B cell (primary cell): Measurements from ENCODE around the gene ETS1. TPM values are rescaled to one million over a fixed set of nuclear protein-coding genes. Genes with fewer than 3 reads are reported as not detected.

Experiments
- ATAC-seq: fragments of 200-7000 bp; cut with Tn5 transposase; one replicate; pipeline ENCODE4 v1.10.0; 2021; ENCODE audit warnings: low read depth, mild to moderate bottlenecking, moderate number of reproducible peaks, moderate library complexity
- CTCF ChIA-PET: fragments of 350-600 bp; sonication (Branson Sonifier 250); formaldehyde crosslinking; loops from one replicate; lab custom pipeline; 2021; ENCODE audit warnings: antibody characterized with exemption, inconsistent platforms; lab: Charles Lee
- POLR2A ChIA-PET: fragments of 350-600 bp; sonication (Branson Sonifier 250); formaldehyde crosslinking; loops from one replicate; lab custom pipeline; 2021; ENCODE audit warnings: antibody characterized with exemption; lab: Charles Lee
- DNase-seq: peaks from one replicate; pipeline ENCODE4 v3.0.0; 2013
- H2AFZ ChIP-seq: 2 replicates; pipeline ENCODE4 v1.6.1; 2012; ENCODE audit warnings: mild to moderate bottlenecking, low read depth, low read length; ENCODE audit not compliant: insufficient read depth, poor library complexity, severe bottlenecking
- H3K27ac ChIP-seq, 2 donors: 1 replicate in 1 of 2; 2 replicates in 1 of 2; pipeline ENCODE4 v1.5.1; 2012 to 2013; ENCODE audit warnings: low read length in 2 of 2, mild to moderate bottlenecking in 2 of 2, moderate library complexity in 1 of 2
- H3K27me3 ChIP-seq, 4 experiments: fragments of 200-600 bp in 1 of 4; sonication (generic) in 1 of 4; replicated peaks in 1 of 4; 1 replicate in 2 of 4; 2 replicates in 2 of 4; pipeline versions ENCODE4 v1.6.1 to v1.7.0; 2013 to 2016; ENCODE audit warnings: low read length in 3 of 4, mild to moderate bottlenecking in 2 of 4, mixed read lengths in 1 of 4, moderate library complexity in 1 of 4; ENCODE audit not compliant: insufficient read depth in 4 of 4, control insufficient read depth in 3 of 4; ENCODE audit errors: control extremely low read depth in 1 of 4
- H3K36me3 ChIP-seq, 2 experiments: replicated peaks in 1 of 2; 1 replicate in 1 of 2; 2 replicates in 1 of 2; pipeline versions ENCODE4 v1.6.1 to v1.7.1; 2013; ENCODE audit warnings: low read length in 1 of 2; ENCODE audit not compliant: insufficient read depth in 2 of 2, control insufficient read depth in 1 of 2; ENCODE audit errors: control extremely low read depth in 1 of 2, extremely low read depth in 1 of 2
- H3K4me1 ChIP-seq, 2 donors: fragments of 200-600 bp in 1 of 2; sonication (generic) in 1 of 2; 1 replicate in 1 of 2; 2 replicates in 1 of 2; pipeline versions ENCODE4 v1.5.1 to v1.6.1; 2013 to 2017; ENCODE audit warnings: low read length in 2 of 2; ENCODE audit not compliant: control insufficient read depth in 2 of 2, insufficient read depth in 2 of 2
- H3K4me2 ChIP-seq: replicated peaks from 2 replicates; pipeline ENCODE3; 2012; ENCODE audit warnings: mild to moderate bottlenecking, low read depth, low read length; ENCODE audit not compliant: poor library complexity, severe bottlenecking
- H3K4me3 ChIP-seq, 5 experiments: fragments of 200-600 bp in 1 of 5; sonication (generic) in 1 of 5; 1 replicate in 3 of 5; 2 replicates in 2 of 5; pipeline versions ENCODE4 v1.5.1 to v1.7.0; 2011 to 2016; ENCODE audit warnings: low read length in 4 of 5, mild to moderate bottlenecking in 4 of 5, low read depth in 2 of 5, control low read depth in 1 of 5, moderate library complexity in 1 of 5; ENCODE audit not compliant: insufficient read depth in 1 of 5; ENCODE audit errors: control extremely low read depth in 1 of 5, extremely low read depth in 1 of 5
- H3K79me2 ChIP-seq: fragments of 200-600 bp; sonication (generic); one replicate; pipeline ENCODE4 v1.6.0; 2016; ENCODE audit warnings: low read length; ENCODE audit not compliant: control insufficient read depth, insufficient read depth
- H3K9ac ChIP-seq: fragments of 200-600 bp; sonication (generic); 2 replicates; pipeline ENCODE4 v1.6.1; 2017; ENCODE audit warnings: mild to moderate bottlenecking, low read length, moderate library complexity
- H3K9me3 ChIP-seq, 3 donors: one replicate each; pipeline versions ENCODE4 v1.6.1 to v1.7.1; 2013; ENCODE audit warnings: low read length in 2 of 3; ENCODE audit not compliant: control insufficient read depth in 2 of 3, insufficient read depth in 1 of 3; ENCODE audit errors: control extremely low read depth in 1 of 3
- H4K20me1 ChIP-seq: 2 replicates; pipeline ENCODE4 v1.6.0; 2012; ENCODE audit warnings: mild to moderate bottlenecking, low read length; ENCODE audit not compliant: insufficient read depth, control insufficient read depth, poor library complexity, severe bottlenecking
- H3K27ac Mint-ChIP-seq: one replicate; pipeline ENCODE4 v1.8.0; 2021; ENCODE audit warnings: mixed read lengths
- H3K27me3 Mint-ChIP-seq: one replicate; pipeline ENCODE4 v1.8.0; 2021; ENCODE audit warnings: mixed read lengths
- H3K4me1 Mint-ChIP-seq: one replicate; pipeline ENCODE4 v1.8.0; 2021; ENCODE audit warnings: mixed read lengths
- H3K4me3 Mint-ChIP-seq: one replicate; pipeline ENCODE4 v1.8.0; 2021; ENCODE audit warnings: mixed read lengths
- H3K9me3 Mint-ChIP-seq: one replicate; pipeline ENCODE4 v1.8.0; 2022; ENCODE audit warnings: mixed read lengths; ENCODE audit not compliant: insufficient read depth
- EZH2 ChIP-seq: IDR thresholded peaks from 2 replicates; pipeline ENCODE4 v1.6.1; 2012; ENCODE audit warnings: borderline replicate concordance, low read depth, mild to moderate bottlenecking, moderate library complexity, low read length; ENCODE audit not compliant: insufficient read depth, poor library complexity, severe bottlenecking
- WGBS: methylation state at CpG from one replicate; pipeline ENCODE4 v1.1.5; 2013; ENCODE audit warnings: missing lambda C conversion rate; ENCODE audit not compliant: insufficient coverage; 5-methylcytosine and 5-hydroxymethylcytosine counted together
- intact Hi-C: fragments of 100-400 bp; cut with micrococcal nuclease; formaldehyde crosslinking; loops from one replicate; pipeline ENCODE4 v1.10.0; 2022
- polyA plus RNA-seq: library from polyadenylated mRNA; depleted of rRNA; stranded (reverse); fragments of >200 nt; gene quantifications from 2 replicates; pipeline ENCODE4 v1.2.3, GENCODE V29; 2012
- total RNA-seq, 2 donors: library from RNA; stranded (reverse); fragments of 120-200 nt in 1 of 2; gene quantifications; 1 replicate in 1 of 2; 2 replicates in 1 of 2; pipeline versions ENCODE4 v1.2.3 to v1.2.4, GENCODE V29; 2013 to 2022
- TF ChIP-seq, protein P1 (sequence below): fragments of 200-600 bp; IDR thresholded peaks from one replicate; pipeline ENCODE4 v1.8.0; 2022; ENCODE audit warnings: antibody characterized with exemption, mild to moderate bottlenecking

Gene ETS1
- total and polyA plus RNA-seq, 2 donors (not counting 1 experiment from before 2014, with no cell fraction given) = 115 to 271 TPM

DNA sequence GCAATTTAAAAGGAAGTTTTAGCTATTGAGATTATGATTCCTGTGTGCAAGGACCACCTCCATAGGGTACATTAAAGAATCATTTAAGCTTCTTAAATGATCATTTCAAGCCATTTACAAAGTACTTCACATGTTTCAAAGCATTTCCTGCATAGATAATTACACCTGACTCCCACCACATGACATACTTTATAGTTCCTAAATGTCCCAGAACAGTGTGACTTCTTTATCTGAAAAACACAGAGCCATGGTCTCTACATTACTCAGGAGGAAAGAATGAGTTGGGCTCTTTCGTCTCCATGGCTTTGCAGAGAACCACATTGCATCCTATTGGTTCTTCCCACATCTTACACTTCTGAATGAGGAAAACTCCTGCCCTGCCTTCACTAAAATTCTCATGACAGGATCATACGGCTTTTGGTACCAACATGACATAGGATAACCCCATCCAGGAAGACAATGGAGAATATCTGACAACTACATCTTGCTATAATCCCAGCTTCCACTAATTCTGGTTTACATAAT lies 88.6 kb downstream of the ETS1 start:
- Histone ChIP-seq H3K4me2 (peak overlapping the region; percentile 49), H3K4me1 (peaks cover 98% of the 10 kb centered on the region in 2 donors), H4K20me1 (peaks cover 95% of the 10 kb centered on the region), H3K27me3 (no peaks in the 10 kb centered on the region), H3K79me2 (peaks cover 99% of the 10 kb centered on the region), H3K27ac (peak overlapping the region in 1 of 2 donors; percentile 82), H3K9me3 (no peaks in the 10 kb centered on the region), H3K36me3 (peaks cover 2 to 70% of the 10 kb centered on the region in 2 experiments), H2AFZ (no peak overlapping the region), H3K4me3 (no peak overlapping the region), H3K9ac (peak overlapping the region; percentile 0)
- ChIA-PET CTCF (interaction anchor here (0.9 to 2.0 kb wide), 8 partner anchors 15 to 216 kb away, joined by 3 to 9 read pairs (median 3); no protein-coding TSS in a partner anchor), POLR2A (interaction anchor here (1.2 kb wide), 1 partner anchor 30 kb away, joined by 3 read pairs; no protein-coding TSS in a partner anchor)
- Mint-ChIP-seq H3K27ac (peak overlapping the region; percentile 51), H3K4me3 (peak overlapping the region; percentile 66), H3K9me3 (no peaks in the 10 kb centered on the region), H3K27me3 (no peaks in the 10 kb centered on the region), H3K4me1 (peaks cover 96% of the 10 kb centered on the region)
- no peak for DNase-seq
- TF ChIP-seq, protein P1, sequence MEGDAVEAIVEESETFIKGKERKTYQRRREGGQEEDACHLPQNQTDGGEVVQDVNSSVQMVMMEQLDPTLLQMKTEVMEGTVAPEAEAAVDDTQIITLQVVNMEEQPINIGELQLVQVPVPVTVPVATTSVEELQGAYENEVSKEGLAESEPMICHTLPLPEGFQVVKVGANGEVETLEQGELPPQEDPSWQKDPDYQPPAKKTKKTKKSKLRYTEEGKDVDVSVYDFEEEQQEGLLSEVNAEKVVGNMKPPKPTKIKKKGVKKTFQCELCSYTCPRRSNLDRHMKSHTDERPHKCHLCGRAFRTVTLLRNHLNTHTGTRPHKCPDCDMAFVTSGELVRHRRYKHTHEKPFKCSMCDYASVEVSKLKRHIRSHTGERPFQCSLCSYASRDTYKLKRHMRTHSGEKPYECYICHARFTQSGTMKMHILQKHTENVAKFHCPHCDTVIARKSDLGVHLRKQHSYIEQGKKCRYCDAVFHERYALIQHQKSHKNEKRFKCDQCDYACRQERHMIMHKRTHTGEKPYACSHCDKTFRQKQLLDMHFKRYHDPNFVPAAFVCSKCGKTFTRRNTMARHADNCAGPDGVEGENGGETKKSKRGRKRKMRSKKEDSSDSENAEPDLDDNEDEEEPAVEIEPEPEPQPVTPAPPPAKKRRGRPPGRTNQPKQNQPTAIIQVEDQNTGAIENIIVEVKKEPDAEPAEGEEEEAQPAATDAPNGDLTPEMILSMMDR = no peak
- TF ChIP-seq EZH2 = no peak
- intact Hi-C loops = no loop called here
- no peak for ATAC-seq
- 86% methylated on average over 2 of the region's 2 CpGs for WGBS

DNA sequence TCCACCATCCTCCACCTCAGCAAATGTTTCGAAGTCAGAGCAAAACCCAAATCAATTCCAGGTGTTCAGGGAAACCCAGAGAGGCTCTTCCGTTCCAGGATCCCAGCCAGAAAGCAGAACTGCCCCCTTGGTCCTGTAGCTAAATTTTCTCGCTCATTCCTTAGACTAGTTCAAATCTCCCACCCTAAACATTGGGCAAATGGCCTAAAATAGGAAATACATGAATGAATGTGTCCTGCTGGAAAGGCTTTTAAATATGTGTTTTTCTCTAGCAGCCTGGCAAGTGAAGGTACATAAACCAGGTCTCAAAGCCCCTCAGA lies 89.6 kb downstream of the ETS1 start:
- Histone ChIP-seq H3K79me2 (peaks cover 99% of the 10 kb centered on the region), H3K9me3 (no peaks in the 10 kb centered on the region), H3K36me3 (peaks cover 2 to 71% of the 10 kb centered on the region in 2 experiments), H3K4me3 (peak overlapping the region in 1 of 5 experiments; percentile 11), H3K4me1 (peaks cover 96 to 98% of the 10 kb centered on the region in 2 donors), H3K27ac (peak overlapping the region in 1 of 2 donors; percentile 82), H3K4me2 (peak overlapping the region; percentile 49), H3K27me3 (no peaks in the 10 kb centered on the region), H3K9ac (no peak overlapping the region), H4K20me1 (peaks cover 88% of the 10 kb centered on the region), H2AFZ (no peak overlapping the region)
- Mint-ChIP-seq H3K27me3 (no peaks in the 10 kb centered on the region), H3K4me3 (peak overlapping the region; percentile 51), H3K4me1 (peaks cover 96% of the 10 kb centered on the region), H3K27ac (peak overlapping the region; percentile 81), H3K9me3 (no peaks in the 10 kb centered on the region)
- ChIA-PET CTCF (interaction anchor here (0.8 to 2.0 kb wide), 12 partner anchors 11 to 207 kb away, joined by 3 to 9 read pairs (median 4); no protein-coding TSS in a partner anchor), POLR2A (interaction anchor here (0.8 to 1.2 kb wide), 4 partner anchors 26 to 55 kb away, joined by 3 read pairs; no protein-coding TSS in a partner anchor)
- 53% methylated on average over 2 of the region's 3 CpGs for WGBS
- no peak for DNase-seq
- TF ChIP-seq EZH2 = no peak
- TF ChIP-seq, protein P1 = no peak
- ATAC-seq = no peak
- intact Hi-C loops = loop anchor here (1.0 to 2.0 kb wide), 3 partner anchors 15 to 133 kb away; no protein-coding TSS in a partner anchor
